HG03159 (cell line): ENCODE measurements around the gene EDRF1.
A peak's percentile ranks its signal among the peaks of the same experiment; 100 is the strongest.

Experiments used
- ATAC-seq: cut with Tn5 transposase; IDR thresholded peaks from one replicate; pipeline ENCODE4 v1.9.1; 2021; ENCODE audit warnings: mild to moderate bottlenecking, moderate library complexity; ENCODE audit not compliant: unreplicated experiment

Gene EDRF1

DNA sequence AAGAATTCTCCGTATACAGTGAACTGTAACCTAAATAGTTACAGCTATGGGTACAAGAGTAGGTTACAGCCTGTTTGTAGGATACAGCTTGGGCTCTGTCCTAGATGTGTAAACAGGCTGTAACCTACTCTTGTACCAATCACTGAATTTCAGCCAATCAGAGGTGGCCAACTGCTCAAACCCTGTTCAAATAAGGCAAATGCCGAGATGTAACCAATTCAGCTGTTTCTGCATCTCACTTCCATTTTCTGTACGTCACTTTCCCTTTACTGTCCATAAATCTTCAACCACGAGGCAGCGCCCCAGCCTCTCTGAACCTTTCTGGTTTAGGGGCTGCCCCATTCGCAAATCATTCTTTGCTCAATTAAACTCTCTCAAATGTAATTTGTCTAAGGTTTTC is 64.4 kb downstream of the EDRF1 start:
- peak; percentile 84 for ATAC-seq

DNA sequence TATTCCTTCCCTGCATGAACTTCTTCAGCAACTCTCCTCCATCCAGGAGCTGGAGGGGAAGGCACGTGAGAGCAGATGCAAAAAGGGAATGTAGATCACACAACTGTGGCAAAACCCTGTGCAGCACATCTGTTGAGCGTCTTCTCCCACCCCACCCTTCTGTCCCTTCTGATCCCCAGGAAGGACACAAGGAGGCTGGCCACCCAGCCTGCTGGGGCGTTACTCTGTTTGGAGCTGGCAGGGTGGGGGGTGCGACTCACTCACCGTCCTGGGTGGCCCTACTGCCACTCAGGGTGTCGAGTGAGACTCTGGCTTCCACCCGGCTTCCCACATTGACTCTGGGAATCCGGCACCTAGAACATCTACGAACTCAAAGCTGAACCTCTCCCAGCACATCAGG is 66.3 kb downstream of the EDRF1 start:
- ATAC-seq = no peak

DNA sequence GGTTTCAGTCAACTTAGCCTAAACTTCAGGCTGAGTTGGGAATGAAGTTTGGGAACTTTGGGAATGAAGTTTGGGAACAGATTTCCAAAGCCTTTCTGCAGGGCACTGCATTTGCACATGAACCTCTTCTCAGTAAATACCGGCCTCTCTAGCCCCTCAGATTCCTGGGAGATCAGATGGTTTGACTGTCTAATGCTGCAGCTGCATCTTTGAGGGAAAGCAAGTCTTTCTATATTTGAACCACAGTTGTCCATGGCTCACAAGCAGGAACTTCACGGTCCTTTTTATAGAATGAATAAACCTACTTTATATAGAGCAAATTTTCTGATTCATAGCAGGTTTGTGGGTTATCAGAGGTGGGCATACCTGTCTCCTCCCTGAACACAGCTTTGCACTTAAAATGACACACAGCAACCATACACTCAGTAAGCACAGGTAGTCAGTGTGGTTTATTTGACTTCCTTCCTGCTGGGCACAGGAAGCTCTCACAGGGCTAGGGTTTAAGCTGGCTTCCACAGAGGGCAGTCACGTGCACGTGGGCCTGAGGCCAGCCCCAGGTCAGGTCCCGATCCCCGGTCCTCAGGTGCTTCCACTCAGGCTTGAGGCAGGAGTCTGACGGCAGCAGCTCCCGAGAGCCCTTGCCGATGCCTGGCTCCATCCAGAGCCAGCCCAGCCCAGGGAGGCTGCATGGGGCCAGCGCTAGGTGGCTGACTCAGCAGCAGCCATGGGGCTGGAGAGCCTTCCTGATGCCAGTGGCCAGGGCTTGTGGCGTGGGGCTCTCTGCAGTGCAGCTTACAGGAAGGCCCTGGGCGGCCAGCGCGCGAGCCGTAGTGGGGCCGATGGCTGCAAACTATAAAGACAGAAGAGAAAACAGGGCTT is 68.9 kb downstream of the EDRF1 start:
- ATAC-seq = no peak

DNA sequence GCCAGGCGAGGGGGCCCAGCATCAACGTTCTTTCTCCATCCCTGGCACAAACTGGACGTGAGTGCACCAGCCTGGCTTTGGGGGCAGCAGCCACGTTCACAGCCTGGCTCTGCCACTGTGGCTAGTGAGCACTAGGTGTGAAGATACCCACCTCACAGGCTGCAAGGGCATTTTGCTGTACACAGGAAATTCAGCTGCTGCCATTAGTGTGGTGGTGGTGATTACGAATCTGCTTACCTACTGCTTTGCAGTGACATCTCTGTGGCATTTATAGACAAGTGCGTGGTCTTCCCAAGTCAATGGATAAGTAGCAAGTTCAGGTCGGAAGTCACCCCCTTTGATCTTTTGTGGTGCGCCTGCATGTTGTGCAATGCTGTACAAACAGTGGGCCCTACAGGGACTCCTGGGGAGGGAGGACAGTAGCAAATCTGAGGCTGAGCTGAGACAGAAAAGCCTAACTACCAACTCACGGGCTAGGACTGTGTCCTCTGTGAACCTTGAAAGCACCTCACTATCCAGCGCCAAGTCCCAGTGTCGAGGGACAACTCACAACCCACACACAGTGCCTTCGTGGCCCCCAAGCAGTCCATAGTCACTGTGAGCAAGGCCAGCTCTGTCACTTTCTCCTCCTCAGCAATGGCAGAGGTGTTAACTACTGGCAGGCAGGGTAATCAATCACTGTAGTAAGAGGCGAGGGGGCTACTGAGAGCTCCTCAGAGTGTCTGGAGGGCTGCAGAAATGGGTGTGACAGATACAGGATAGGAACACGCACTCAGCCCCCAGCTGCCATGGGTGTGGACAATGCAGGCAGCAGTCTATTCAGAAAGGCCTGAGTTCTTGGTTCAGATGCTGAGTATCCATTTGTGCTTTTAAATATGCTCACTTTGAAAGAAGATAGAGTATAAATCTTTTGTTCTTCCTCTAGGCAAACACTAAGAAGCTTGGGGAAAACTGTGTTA is 73.1 kb downstream of the EDRF1 start:
- no peak for ATAC-seq

DNA sequence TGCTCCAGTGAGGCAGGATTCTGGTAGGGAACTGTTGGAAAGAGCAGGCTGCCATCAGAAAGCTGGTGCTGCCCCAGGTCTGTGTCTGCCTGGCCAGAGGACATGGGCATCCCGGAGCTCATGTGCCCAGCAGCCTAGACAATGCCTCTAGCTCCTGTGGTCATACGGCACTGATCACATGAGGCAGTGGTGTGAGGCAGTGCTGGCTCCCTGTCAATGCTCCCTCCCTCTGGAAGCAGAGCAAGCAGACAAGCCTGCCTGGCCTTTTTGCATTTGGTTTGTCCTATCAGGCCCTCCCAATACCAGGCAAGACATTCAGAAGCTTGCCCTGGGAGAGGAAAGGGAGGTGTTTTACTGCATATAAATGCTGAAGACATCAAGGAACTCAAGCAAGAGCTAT is 75.6 kb downstream of the EDRF1 start:
- no peak for ATAC-seq

DNA sequence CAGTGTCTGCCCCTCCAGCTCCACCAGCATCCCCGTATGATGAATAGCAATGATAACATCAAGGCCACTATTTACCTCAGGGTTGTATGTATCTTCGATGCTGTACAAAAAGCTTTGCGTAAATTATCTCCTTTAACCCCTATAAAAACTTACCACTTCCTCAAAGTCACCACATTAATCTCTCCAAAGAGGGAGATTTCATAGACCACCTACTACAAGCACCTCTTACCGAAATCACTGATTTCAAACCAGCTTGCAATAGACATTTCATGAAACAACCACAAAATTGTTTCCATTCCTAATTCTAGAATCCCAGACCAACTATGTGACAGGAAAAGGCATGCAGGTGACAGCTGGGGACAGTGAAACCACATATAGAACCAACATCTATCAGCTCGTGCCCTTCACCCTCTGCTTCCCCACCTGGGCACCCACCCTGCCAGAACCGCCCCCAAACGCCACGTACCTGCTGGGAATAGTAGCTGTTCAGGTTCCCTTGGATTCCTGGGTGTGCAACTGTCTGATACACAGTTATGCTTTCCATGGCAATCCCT is 76.2 kb downstream of the EDRF1 start:
- no peak for ATAC-seq

DNA sequence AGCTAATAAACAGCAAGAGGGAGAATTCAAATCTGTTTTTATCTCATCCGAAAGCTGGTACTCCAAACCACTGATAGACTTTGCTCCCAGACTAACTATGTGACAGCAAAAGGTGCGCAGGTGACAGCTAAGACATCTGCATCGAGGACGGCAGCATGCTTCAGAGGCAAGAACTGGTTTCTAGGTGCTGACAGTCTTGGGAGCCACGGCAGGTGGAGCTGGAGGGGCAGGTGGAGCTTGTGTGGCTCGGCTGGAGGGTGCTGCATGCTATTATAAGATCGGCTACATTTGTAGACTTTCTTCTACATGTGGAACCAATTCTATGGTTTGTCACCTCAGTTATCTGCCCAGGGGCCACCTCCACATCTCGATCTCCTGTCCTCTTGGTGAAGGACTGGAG is 77.9 kb downstream of the EDRF1 start:
- ATAC-seq = no peak

DNA sequence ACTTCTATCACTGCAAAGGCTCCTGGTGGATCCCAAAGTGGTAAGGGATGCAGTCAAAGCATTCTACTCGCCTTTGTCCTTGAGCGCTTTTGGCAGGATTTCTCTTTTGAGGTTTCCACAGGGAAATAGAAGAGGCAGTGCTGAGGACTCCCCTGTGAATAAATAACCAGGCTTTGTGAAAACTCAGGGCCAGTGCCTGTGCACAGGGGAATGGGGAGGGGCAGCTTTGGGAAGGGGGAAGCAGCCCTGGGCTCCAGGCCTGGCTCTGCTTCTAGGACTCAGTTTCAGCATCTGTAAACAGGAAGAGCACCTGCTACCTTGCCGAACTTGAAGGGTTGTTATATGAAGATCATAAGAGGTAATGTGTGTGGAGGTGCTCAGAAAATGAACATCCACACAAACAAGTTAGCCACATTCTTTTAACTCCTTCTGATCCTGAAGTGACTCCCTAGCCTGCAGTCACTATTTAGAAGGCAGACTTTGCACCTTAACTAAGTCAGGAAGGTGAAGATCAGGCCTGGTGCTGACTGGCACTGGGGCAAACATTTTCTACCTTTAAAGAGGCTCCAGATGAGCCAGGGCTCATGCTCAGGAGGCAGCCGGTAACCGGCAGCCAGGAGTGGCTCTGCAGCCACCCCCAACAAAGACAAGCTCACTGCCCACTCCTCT is 78.6 kb downstream of the EDRF1 start:
- ATAC-seq = no peak

DNA sequence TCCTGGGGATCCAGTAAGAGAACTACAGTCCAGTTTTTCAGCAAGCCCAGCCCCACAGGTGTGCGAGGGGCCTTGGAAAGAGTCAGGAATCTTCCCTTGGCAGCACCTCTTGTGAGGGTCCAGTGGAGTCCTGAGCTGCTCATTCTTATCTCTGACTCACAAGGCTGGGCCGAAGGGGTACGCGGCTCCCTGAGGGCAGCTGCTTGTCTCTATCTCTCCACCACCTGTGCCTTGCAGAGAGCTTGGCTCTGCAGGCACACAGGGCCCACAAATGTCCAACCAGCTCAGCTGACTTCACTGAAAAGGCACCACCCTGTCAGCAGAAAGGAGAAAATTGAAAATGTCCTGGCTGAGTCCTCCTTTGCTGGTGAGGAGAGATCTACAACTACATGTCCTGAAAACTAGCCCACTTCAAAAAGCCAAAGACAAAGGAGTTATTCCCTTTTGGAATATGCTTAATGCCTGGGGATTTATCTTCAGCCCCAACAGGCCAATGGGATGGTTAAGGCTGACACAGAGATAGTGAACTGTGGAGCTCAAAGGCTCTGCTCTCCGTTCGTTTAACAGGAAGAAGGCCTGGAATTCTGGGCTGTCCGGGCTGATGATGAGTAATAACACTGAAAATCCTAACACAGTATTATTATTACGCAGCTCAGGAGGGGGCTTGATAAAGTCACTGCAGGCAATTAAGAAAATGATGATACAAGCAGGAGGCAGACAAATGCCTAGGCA is 80.1 kb downstream of the EDRF1 start:
- no peak for ATAC-seq

DNA sequence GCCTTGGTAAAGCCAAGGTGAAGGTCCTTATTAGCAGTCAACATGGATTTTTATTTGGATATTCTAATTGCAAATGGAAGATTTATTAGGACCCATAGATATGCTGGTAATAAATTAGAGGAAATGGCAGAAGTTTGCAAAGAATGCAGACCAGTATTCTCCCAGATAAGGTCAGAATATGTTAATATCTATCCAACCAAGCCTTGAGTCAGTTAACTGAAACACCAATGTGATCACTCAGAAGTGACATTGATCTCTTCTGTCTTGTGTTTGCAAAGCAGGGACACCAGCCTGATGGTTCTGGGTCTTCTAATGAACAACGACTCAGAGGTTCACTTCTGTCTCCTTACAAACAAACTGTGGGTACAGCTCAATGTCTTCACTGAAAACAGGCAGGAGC is 82.1 kb downstream of the EDRF1 start:
- no peak for ATAC-seq

DNA sequence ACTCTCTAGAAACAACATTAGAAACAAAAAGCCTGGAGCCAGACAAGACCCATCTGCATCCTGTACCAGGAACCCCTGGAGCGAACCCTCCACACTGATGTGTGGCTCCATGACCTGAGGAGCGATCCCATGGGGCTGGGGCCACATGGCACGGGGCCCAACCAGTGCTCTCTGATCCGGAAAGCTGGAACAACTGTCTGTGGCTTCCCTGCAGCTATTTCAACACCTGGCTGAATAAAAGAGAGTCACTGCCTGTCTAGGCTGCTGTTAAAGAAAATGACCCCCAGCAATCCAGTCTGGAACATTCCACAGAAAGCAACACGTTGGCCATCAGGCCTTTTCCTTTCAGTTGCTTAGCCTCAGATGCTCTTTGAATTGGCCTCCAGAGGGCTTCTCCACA is 82.6 kb downstream of the EDRF1 start:
- no peak for ATAC-seq

DNA sequence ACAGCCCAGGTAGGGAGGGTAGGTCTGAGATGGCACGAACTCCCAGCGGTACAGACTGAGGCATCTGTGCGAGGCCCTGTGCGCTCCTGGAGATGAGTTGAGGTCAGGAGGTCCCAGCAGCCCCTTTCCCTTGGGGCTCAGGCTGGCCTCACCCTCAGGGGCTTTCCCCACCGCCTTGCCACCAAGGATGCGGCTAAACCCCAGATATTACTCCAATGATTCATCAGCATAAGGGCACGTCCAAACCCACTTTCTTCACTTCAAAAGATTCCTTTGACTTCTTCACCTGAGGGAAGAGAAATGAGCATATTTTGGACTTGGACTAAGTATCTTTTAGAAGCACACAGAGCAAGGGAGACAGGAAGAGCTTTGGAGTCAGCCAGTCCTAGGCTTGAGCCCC is 83.2 kb downstream of the EDRF1 start:
- no peak for ATAC-seq

DNA sequence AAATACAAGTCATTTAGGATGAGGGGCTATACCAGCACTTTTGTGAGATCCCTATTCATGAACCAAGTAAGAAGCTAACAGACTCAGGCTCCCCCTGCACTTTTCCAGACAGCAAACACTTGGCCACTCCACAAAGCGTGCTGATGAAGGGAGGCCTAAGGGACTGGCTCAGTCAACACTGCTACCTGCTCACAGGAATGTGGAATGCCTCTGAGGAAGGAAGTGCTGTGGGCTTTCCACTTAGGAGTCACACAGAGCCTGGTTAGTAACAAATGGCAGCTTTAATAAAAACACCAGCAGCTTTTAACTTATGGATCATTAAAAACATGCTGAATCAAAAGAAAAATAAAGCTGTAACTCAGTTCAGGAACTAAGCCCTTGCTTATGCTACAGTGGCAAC is 88.5 kb downstream of the EDRF1 start:
- ATAC-seq = no peak

DNA sequence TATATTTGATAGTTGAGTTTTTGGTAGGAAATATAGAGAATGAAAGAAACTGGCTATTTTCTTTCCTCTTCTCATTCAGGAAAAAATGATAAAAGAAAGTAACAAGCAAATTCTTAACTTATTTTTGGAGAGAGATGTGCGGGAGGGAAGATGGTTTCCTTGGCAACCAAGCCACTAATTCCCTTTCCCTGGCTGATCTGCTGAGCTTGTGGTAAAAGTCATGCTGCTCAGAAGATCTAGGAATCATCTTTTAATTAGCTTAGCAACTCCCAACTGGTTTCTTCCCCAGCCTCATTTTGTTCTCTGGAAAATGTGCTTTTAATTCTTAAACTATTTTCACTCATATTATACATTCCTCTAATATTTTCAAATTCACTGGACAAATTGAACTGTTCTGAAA is 91.7 kb downstream of the EDRF1 start:
- ATAC-seq = no peak

DNA sequence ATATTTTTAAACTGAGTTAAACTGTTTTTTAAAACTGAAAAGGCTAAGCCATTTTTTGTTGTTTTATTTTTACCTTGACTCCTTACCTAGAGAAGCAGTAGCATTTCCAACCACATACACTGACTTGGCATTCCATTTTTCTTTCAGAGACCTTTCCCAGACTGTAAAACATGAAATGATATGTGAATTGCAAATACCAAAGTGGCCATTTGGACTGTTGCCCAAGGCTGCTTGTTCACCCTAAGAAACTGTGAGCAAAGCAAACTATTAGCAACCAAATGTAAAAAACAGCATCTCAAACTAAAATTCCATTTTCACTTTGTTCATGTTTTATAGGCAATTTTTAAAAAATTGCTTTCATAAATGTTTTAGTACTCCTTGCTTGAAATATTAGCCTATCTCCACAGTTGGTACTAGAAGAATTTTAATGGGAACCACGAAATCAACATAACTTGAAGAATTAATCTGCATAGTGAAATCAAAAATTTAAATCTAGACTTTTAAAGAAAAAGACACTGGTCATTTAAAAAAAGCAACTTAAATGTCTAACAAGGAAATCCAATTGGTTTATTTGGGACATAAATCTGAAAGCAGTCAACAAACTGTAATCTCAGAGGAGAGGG is 92.7 kb downstream of the EDRF1 start:
- no peak for ATAC-seq
